Measurements from ENCODE around the gene A2M. TPM values are rescaled to one million over a fixed set of nuclear protein-coding genes. Genes with fewer than 3 reads are reported as not detected.

The A2M gene
- total and polyA plus RNA-seq, 2 of the 8 experiments (the other 6 are each of a cell fraction or from before 2014, with no cell fraction given): 0.15 TPM; not detected in 1

GRCh38 chr12:9163392-9163791 lies 47.7 kb upstream of the A2M start:
- Histone ChIP-seq H3K4me2 (ENCODE audit: insufficient read depth in 1 of 2, low read depth in 2 of 2, low read length in 2 of 2) (no peak overlapping the region), H3K9me3 (ENCODE audit: insufficient read depth in 2 of 2, low read depth in 1 of 2, low read length in 1 of 2) (no peaks in the 10 kb centered on the region), H2AK5ac (ENCODE audit: low read depth, low read length) (no peak overlapping the region), H3K4ac (replicated peaks; ENCODE audit: insufficient read length, low read depth, low read length) (no peak overlapping the region), H4K8ac (ENCODE audit: extremely low read depth, insufficient read depth, low read length) (no peak overlapping the region), H4K91ac (replicated peaks; ENCODE audit: insufficient read length, low read length) (no peak overlapping the region), H2BK120ac (replicated peaks; ENCODE audit: low read depth, low read length) (no peak overlapping the region), H2BK15ac (ENCODE audit: low read length) (no peak overlapping the region), H4K5ac (ENCODE audit: insufficient read length, low read depth, low read length) (no peak overlapping the region), H3K9ac (replicated peaks in 1 of 4; ENCODE audit: extremely low read depth in 1 of 4, low read depth in 3 of 4, low read length in 3 of 4) (no peak overlapping the region), H3K4me1 (replicated peaks in 1 of 4; ENCODE audit: control insufficient read depth in 3 of 4, insufficient read depth in 4 of 4, low read length in 3 of 4) (peaks cover 0 to 2% (median 0%) of the 10 kb centered on the region in 4 experiments; a peak in 1 of 7 replicates), H3K27me3 (replicated peaks in 1 of 4; ENCODE audit: control insufficient read depth in 3 of 4, extremely low read depth in 1 of 4, insufficient read depth in 3 of 4, low read length in 3 of 4) (no peaks in the 10 kb centered on the region), H3K27ac (ENCODE audit: low read depth, low read length) (no peak overlapping the region), H3K79me2 (ENCODE audit: control insufficient read depth in 1 of 2, insufficient read depth in 2 of 2, low read length in 2 of 2) (no peaks in the 10 kb centered on the region), H2BK12ac (ENCODE audit: low read depth, low read length) (no peak overlapping the region), H3K23ac (ENCODE audit: insufficient read length) (no peak overlapping the region), H2BK20ac (ENCODE audit: low read length) (no peak overlapping the region), H2BK5ac (ENCODE audit: low read depth, low read length) (no peak overlapping the region), H3K79me1 (ENCODE audit: low read depth, low read length) (no peaks in the 10 kb centered on the region), H3K23me2 (ENCODE audit: low read depth, low read length) (no peaks in the 10 kb centered on the region), H3K36me3 (ENCODE audit: control insufficient read depth in 2 of 4, insufficient read depth in 4 of 4, low read length in 3 of 4) (no peaks in the 10 kb centered on the region), H3K18ac (ENCODE audit: extremely low read depth, low read length) (no peak overlapping the region), H4K20me1 (replicated peaks in 1 of 2; ENCODE audit: control insufficient read depth in 1 of 2, insufficient read depth in 2 of 2, low read length in 2 of 2) (no peaks in the 10 kb centered on the region), H3K4me3 (ENCODE audit: extremely low read depth in 1 of 4, insufficient read depth in 2 of 4, low read depth in 3 of 4, low read length in 4 of 4) (no peak overlapping the region), H2AFZ (ENCODE audit: low read length) (no peak overlapping the region), H3K56ac (replicated peaks; ENCODE audit: insufficient read length, low read depth, low read length) (no peak overlapping the region), H3K14ac (ENCODE audit: insufficient read length) (no peak overlapping the region)
- FAIRE-seq (no peak), DNase-seq (ENCODE audit: low read depth in 1 of 2, low spot score in 2 of 2) (no peak)
- WGBS, 2 experiments (ENCODE audit: extremely low coverage in 1 of 2, insufficient coverage in 1 of 2, insufficient read length in 1 of 2, insufficient replicate concordance in 2 of 2, low coverage in 1 of 2, low lambda C conversion rate in 2 of 2, missing lambda C conversion rate in 1 of 2): 92% methylated on average over 5 of the region's 5 CpGs; no CpG with 5 or more reads in 1 of the 2 experiments
- TF ChIP-seq TBP (IDR thresholded peaks at IDR 0.05; ENCODE audit: low read depth, low read length): no peak
- POLR2A ChIA-PET (ENCODE audit: partially characterized antibody): no interaction called here
- CTCF ChIA-PET (ENCODE audit: partially characterized antibody): no interaction called here

Data from H1 (cell line).